ENCODE measurements around the gene SIGLEC11.

SIGLEC11 gene

GRCh38 chr19:49907745-49908446 is 53.1 kb downstream of the SIGLEC11 start:
- DNase-seq (ENCODE audit: low read depth, low spot score), result no peak

GRCh38 chr19:49906879-49907564 is 54.0 kb downstream of the SIGLEC11 start:
- no peak for DNase-seq (ENCODE audit: low read depth, low spot score)

DNA sequence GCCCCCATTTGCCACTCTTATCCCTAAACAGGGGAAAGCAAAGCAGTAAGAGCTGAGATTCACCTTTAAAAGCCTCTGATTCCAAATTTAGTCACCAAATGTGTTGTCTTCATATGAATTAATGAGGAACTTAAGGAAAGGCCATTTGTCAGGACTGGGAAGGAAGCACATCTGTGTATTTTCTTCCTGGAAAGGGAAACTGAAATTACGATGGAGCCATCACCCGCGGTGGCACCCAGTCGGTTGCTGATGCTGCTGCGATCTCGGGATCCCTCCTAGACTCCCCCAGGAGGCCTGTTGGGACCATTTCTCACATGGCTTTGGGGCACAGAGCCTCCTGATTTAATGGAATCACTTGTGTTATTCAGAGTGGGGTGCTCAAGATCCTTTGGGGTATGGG is 56.8 kb downstream of the SIGLEC11 start:
- no peak for DNase-seq (ENCODE audit: low read depth, low spot score)
